Esophagus squamous epithelium (tissue), 4 donors: ENCODE measurements around the gene MBD2.

Experiments used
- CTCF ChIP-seq, 6 experiments: fragments of 450-650 bp in 4 of 6; fragments of 200-600 bp in 2 of 6; sonication (generic) in 2 of 6; IDR thresholded peaks; one replicate each; pipeline ENCODE4 v1.5.1; 2016 to 2019; ENCODE audit warnings: antibody characterized with exemption in 6 of 6, mild to moderate bottlenecking in 4 of 6, moderate library complexity in 4 of 6
- POLR2A ChIP-seq, 4 donors: fragments of 450-650 bp; IDR thresholded peaks; one replicate each; pipeline ENCODE4 v1.6.1; 2017; ENCODE audit warnings: antibody characterized with exemption in 4 of 4, mild to moderate bottlenecking in 4 of 4, moderate library complexity in 3 of 4

GRCh38 chr18:54169431-54170403 is 54.8 kb downstream of the MBD2 start:
- TF ChIP-seq CTCF (IDR thresholded peaks at IDR 0.05), result no peak
- TF ChIP-seq POLR2A (IDR thresholded peaks at IDR 0.05), result no peak
